ENCODE data around the gene CRYBA1.

CRYBA1 gene

DNA sequence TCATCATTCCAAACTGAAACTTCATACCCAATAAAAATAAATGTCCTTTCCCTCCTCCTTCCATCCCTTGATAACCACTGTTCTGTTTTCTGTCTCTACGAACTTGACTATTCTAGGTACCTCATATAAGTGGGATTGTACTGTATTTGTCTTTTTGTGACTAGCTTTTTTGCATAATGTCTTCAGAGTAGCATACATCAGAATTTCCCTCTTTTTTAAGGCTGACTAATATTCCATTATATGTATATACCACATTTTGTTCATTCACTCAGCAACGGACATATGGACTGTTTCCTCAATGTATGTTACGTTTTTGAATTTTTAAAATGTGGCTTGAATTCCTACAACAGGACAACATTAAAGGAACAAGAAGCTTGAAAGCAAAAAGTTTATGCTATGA lies 48.8 kb downstream of the CRYBA1 start:
- TF ChIP-seq ZFX (IDR thresholded peaks at IDR 0.05) = no peak
- TF ChIP-seq, protein P1, sequence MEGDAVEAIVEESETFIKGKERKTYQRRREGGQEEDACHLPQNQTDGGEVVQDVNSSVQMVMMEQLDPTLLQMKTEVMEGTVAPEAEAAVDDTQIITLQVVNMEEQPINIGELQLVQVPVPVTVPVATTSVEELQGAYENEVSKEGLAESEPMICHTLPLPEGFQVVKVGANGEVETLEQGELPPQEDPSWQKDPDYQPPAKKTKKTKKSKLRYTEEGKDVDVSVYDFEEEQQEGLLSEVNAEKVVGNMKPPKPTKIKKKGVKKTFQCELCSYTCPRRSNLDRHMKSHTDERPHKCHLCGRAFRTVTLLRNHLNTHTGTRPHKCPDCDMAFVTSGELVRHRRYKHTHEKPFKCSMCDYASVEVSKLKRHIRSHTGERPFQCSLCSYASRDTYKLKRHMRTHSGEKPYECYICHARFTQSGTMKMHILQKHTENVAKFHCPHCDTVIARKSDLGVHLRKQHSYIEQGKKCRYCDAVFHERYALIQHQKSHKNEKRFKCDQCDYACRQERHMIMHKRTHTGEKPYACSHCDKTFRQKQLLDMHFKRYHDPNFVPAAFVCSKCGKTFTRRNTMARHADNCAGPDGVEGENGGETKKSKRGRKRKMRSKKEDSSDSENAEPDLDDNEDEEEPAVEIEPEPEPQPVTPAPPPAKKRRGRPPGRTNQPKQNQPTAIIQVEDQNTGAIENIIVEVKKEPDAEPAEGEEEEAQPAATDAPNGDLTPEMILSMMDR (conservative IDR thresholded peaks at IDR 0.05) = no peak
- H3K27ac ChIP-seq = no peak overlapping the region

DNA sequence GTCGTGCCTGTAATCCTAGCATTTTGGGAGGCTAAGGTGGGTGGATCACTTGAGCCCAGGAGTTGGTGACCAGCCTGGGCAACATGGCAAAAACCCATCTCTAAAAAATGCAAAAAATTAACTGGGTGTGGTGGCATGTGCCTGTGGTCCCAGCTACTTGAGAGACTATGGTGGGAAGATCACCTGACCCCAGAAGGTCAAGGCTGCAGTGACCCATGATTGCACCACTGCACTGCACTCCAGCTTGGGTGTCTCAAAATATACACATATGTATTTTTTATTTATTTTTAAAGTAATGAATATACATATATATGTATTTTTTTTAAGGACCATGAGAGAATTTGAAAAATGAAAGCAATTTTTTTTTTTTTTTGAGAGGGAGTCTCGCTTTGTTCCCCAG lies 52.4 kb downstream of the CRYBA1 start:
- TF ChIP-seq, protein P1 (conservative IDR thresholded peaks at IDR 0.05) = no peak
- no peak for TF ChIP-seq ZFX (IDR thresholded peaks at IDR 0.05)
- H3K27ac ChIP-seq = no peak overlapping the region

DNA sequence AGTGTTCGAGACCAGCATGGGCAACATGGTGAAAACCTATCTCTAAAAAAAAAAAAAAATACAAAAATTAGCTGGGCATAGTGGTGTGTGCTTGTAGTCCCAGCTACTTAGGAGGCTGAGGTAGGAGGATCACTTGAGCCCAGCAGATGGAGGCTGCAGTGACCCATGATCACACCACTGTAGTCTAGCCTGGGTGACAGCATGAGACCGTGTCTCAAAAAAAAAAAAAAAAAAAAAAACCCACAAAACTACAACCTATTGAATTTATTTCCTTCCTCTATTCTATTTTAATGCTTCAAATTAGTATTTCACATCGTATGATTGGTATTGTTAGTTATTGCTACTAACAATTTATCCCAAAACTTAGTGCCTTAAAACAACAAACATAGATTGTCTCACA lies 56.7 kb downstream of the CRYBA1 start:
- no peak for TF ChIP-seq ZFX (IDR thresholded peaks at IDR 0.05)
- TF ChIP-seq, protein P1 (conservative IDR thresholded peaks at IDR 0.05) = no peak
- no peak overlapping the region for H3K27ac ChIP-seq

Measured in C4-2B (cell line).